ENCODE measurements around the gene FAM227A.

GRCh38 chr22:38618258-38618657 is 37.9 kb downstream of the FAM227A start:
- TF ChIP-seq EZH2 (IDR thresholded peaks at IDR 0.05), result no peak
- TF ChIP-seq POLR2AphosphoS5 (IDR thresholded peaks at IDR 0.05; ENCODE audit: borderline replicate concordance, low read depth, low read length), result no peak

All from SK-N-MC (cell line).